HepG2 (cell line): ENCODE data around the gene MTFP1. TPM values are rescaled to one million over a fixed set of nuclear protein-coding genes. Genes with fewer than 3 reads are reported as not detected.

Source experiments
- ATAC-seq: fragments of 200-7000 bp; cut with Tn5 transposase; 3 replicates; pipeline ENCODE4 v1.9.1; 2020; ENCODE audit warnings: mild to moderate bottlenecking, moderate library complexity
- BruUV-seq: library from RNA; stranded (reverse); fragments of 400-500 nt; replicated peaks from 2 replicates; lab custom pipeline; 2021; lab: Mats Ljungman, UMichigan
- CTCF ChIA-PET: fragments of 300-600 bp; formaldehyde crosslinking; extraction: SDS; loops from one replicate; lab custom pipeline; 2021; ENCODE audit warnings: low total read pairs, inconsistent platforms, low intra/inter-chr PET ratio; lab: Yijun Ruan, JAX
- POLR2A ChIA-PET: fragments of 350-600 bp; sonication (Branson Sonifier 250); formaldehyde crosslinking; loops from one replicate; lab custom pipeline; 2020; ENCODE audit warnings: antibody characterized with exemption, inconsistent platforms; lab: Yijun Ruan, JAX
- DNase-seq: peaks from one replicate; pipeline ENCODE4 v3.0.0-alpha.2; 2015; ENCODE audit warnings: low spot score
- FAIRE-seq: peaks from 3 replicates; lab custom pipeline; 2011; peaks lifted over from hg19 to GRCh38; lab: Jason Lieb, UNC
- H2AFZ ChIP-seq: one replicate; pipeline ENCODE4 v1.6.1; 2011; ENCODE audit warnings: low read length, inconsistent platforms
- H3K27ac ChIP-seq: fragments of 300-600 bp; 3 replicates; pipeline ENCODE4 v1.8.0; 2011; ENCODE audit warnings: mixed run types, mild to moderate bottlenecking, mixed read lengths, low read length, inconsistent platforms; ENCODE audit not compliant: insufficient read depth; ENCODE audit errors: extremely low read length
- H3K27me3 ChIP-seq, 2 experiments: fragments of 200-600 bp in 1 of 2; 2 replicates in 1 of 2; 3 replicates in 1 of 2; pipeline versions ENCODE4 v1.6.0 to v1.8.0; 2011; ENCODE audit warnings: low read length in 2 of 2, mild to moderate bottlenecking in 2 of 2, moderate library complexity in 2 of 2, inconsistent platforms in 1 of 2; ENCODE audit not compliant: insufficient read depth in 2 of 2, control insufficient read depth in 1 of 2
- H3K36me3 ChIP-seq, 2 experiments: fragments of 200-600 bp in 1 of 2; replicated peaks in 1 of 2; 2 replicates in 1 of 2; 3 replicates in 1 of 2; pipeline versions ENCODE4 v1.5.1 to v1.8.0; 2011; ENCODE audit warnings: low read length in 2 of 2, inconsistent platforms in 1 of 2; ENCODE audit not compliant: insufficient read depth in 2 of 2, control insufficient read depth in 1 of 2
- H3K4me1 ChIP-seq: 2 replicates; pipeline ENCODE4 v1.5.1; 2012; ENCODE audit warnings: low read length, inconsistent platforms; ENCODE audit not compliant: insufficient read depth
- H3K4me2 ChIP-seq: 2 replicates; pipeline ENCODE4 v1.6.0; 2011; ENCODE audit warnings: low read depth, low read length, inconsistent platforms
- H3K4me3 ChIP-seq, 3 experiments: fragments of 200-600 bp in 1 of 3; sonication (generic), shearing (Covaris generic) in 1 of 3; replicated peaks in 1 of 3; 2 replicates each; pipeline ENCODE4 v1.5.1; 2011 to 2016; ENCODE audit warnings: low read length in 3 of 3, inconsistent platforms in 2 of 3, low read depth in 2 of 3, mild to moderate bottlenecking in 2 of 3, control low read depth in 1 of 3, mixed read lengths in 1 of 3; ENCODE audit not compliant: insufficient read depth in 1 of 3
- H3K79me2 ChIP-seq: one replicate; pipeline ENCODE4 v1.6.1; 2011; ENCODE audit warnings: low read length, inconsistent platforms; ENCODE audit not compliant: insufficient read depth
- H3K9ac ChIP-seq: 2 replicates; pipeline ENCODE4 v1.6.0; 2011; ENCODE audit warnings: mild to moderate bottlenecking, low read depth, low read length, inconsistent platforms; ENCODE audit not compliant: insufficient read depth
- H3K9me3 ChIP-seq: 2 replicates; pipeline ENCODE4 v1.5.1; 2012; ENCODE audit warnings: mild to moderate bottlenecking, low read length
- H4K20me1 ChIP-seq: 2 replicates; pipeline ENCODE4 v1.6.0; 2011; ENCODE audit warnings: inconsistent platforms, mild to moderate bottlenecking, low read length, moderate library complexity; ENCODE audit not compliant: insufficient read depth
- ADNP ChIP-seq: sonication (generic); formaldehyde crosslinking; IDR thresholded peaks from 2 replicates; pipeline ENCODE4 v1.4.0; 2020; ENCODE audit warnings: missing genetic modification reagents
- FOXK1 ChIP-seq: sonication (generic); formaldehyde crosslinking; IDR thresholded peaks from 2 replicates; pipeline ENCODE4 v1.4.0; 2020; ENCODE audit warnings: low read depth, missing genetic modification reagents, borderline replicate concordance
- HOXD1 ChIP-seq: sonication (generic); formaldehyde crosslinking; IDR thresholded peaks from 2 replicates; pipeline ENCODE4 v1.5.0; 2020; ENCODE audit warnings: missing genetic modification reagents
- NAIF1 ChIP-seq: sonication (generic); formaldehyde crosslinking; IDR thresholded peaks from 2 replicates; pipeline ENCODE4 v1.5.0; 2020; ENCODE audit warnings: mild to moderate bottlenecking, missing genetic modification reagents, borderline replicate concordance
- SP1 ChIP-seq, 2 experiments: fragments of 450-650 bp in 1 of 2; sonication (generic) in 1 of 2; formaldehyde crosslinking in 1 of 2; IDR thresholded peaks; 2 replicates each; pipeline versions ENCODE4 v1.4.0 to v1.6.1; 2016 to 2020; ENCODE audit warnings: missing genetic modification reagents in 1 of 2
- SRSF4 ChIP-seq: fragments of 200-400 bp; formaldehyde crosslinking; IDR thresholded peaks from one replicate; pipeline ENCODE4 v1.6.1; 2018; ENCODE audit warnings: mild to moderate bottlenecking, low read depth, low read length, moderate library complexity; ENCODE audit not compliant: poor library complexity, severe bottlenecking
- TBX2 ChIP-seq: sonication (generic); formaldehyde crosslinking; IDR thresholded peaks from 2 replicates; pipeline ENCODE4 v1.5.0; 2020; ENCODE audit warnings: missing genetic modification reagents, mild to moderate bottlenecking, borderline replicate concordance
- ZBTB20 ChIP-seq: sonication (generic); formaldehyde crosslinking; IDR thresholded peaks from 2 replicates; pipeline ENCODE4 v1.8.1; 2023; ENCODE audit warnings: missing genetic modification reagents, low read depth, mild to moderate bottlenecking, borderline replicate concordance
- ZFP90 ChIP-seq: sonication (generic); formaldehyde crosslinking; IDR thresholded peaks from 2 replicates; pipeline ENCODE4 v1.8.0; 2022; ENCODE audit warnings: missing genetic modification reagents, mild to moderate bottlenecking, inconsistent platforms, borderline replicate concordance
- ZNF256 ChIP-seq: sonication (generic); formaldehyde crosslinking; conservative IDR thresholded peaks from 2 replicates; pipeline ENCODE4 v1.4.0; 2020; ENCODE audit warnings: missing genetic modification reagents
- ZNF264 ChIP-seq: sonication (generic); formaldehyde crosslinking; IDR thresholded peaks from 2 replicates; pipeline ENCODE4 v1.4.0; 2020; ENCODE audit warnings: missing genetic modification reagents
- ZNF292 ChIP-seq: sonication (generic); formaldehyde crosslinking; IDR thresholded peaks from 2 replicates; pipeline ENCODE4 v1.8.1; 2022; ENCODE audit warnings: mild to moderate bottlenecking, low read depth, missing genetic modification reagents, borderline replicate concordance
- ZNF530 ChIP-seq: sonication (generic); formaldehyde crosslinking; IDR thresholded peaks from 2 replicates; pipeline ENCODE4 v1.5.0; 2020; ENCODE audit warnings: low read depth, mild to moderate bottlenecking, missing genetic modification reagents
- ZSCAN20 ChIP-seq: sonication (generic); formaldehyde crosslinking; IDR thresholded peaks from 2 replicates; pipeline ENCODE4 v1.4.0; 2020; ENCODE audit warnings: missing genetic modification reagents, mild to moderate bottlenecking, borderline replicate concordance
- WGBS: methylation state at CpG from one replicate; pipeline ENCODE4 v1.1.6; 2017; ENCODE audit warnings: low lambda C conversion rate; 5-methylcytosine and 5-hydroxymethylcytosine counted together
- in situ Hi-C: cut with HindIII; loops from 2 replicates; pipeline ENCODE4 v1.10.0; 2017; ENCODE audit warnings: low pct_unique_long_range_greater_than_20kb; ENCODE audit not compliant: extremely low pct_ligation_motif_present
- intact Hi-C: fragments of 100-400 bp; cut with micrococcal nuclease; formaldehyde crosslinking; loops from one replicate; pipeline ENCODE4 v1.10.0; 2022; ENCODE audit not compliant: unreplicated experiment
- polyA plus RNA-seq, 8 experiments: library from polyadenylated mRNA; depleted of rRNA in 3 of 8; stranded (reverse) in 7 of 8; unstranded in 1 of 8; fragments of >200 nt; fragmentation: Illumina TruSeq in 4 of 8; extraction: Trizol in 4 of 8; gene quantifications; 2 replicates each; pipeline versions ENCODE4 v1.2.1 to v1.2.3, GENCODE V29; 2011 to 2016; ENCODE audit warnings: low read depth in 4 of 8, missing spikeins in 1 of 8, mixed read lengths in 1 of 8; ENCODE audit not compliant: insufficient read depth in 1 of 8
- total RNA-seq, 5 experiments: library from RNA; depleted of rRNA; stranded (reverse); fragments of >200 nt; fragmentation: Illumina TruSeq; extraction: Trizol; gene quantifications; 2 replicates each; pipeline ENCODE4 v1.2.3, GENCODE V29; 2016; ENCODE audit warnings: low read depth in 1 of 5
- TF ChIP-seq, protein P1 (sequence below): sonication (generic); formaldehyde crosslinking; IDR thresholded peaks from 2 replicates; pipeline ENCODE4 v1.4.0; 2020; ENCODE audit warnings: mild to moderate bottlenecking, missing genetic modification reagents
- TF ChIP-seq, protein P2 (sequence below): sonication (generic); formaldehyde crosslinking; IDR thresholded peaks from 2 replicates; pipeline ENCODE4 v1.5.0; 2020; ENCODE audit warnings: missing genetic modification reagents, mild to moderate bottlenecking, borderline replicate concordance
- TF ChIP-seq, protein P3 (sequence below): sonication (generic); formaldehyde crosslinking; IDR thresholded peaks from 2 replicates; pipeline ENCODE4 v1.4.0; 2020; ENCODE audit warnings: low read depth, missing genetic modification reagents

Gene MTFP1
- total and polyA plus RNA-seq, 2 of the 13 experiments (the other 11 are each of a cell fraction or from before 2014, with no cell fraction given) = 29.5 to 45.6 TPM

DNA sequence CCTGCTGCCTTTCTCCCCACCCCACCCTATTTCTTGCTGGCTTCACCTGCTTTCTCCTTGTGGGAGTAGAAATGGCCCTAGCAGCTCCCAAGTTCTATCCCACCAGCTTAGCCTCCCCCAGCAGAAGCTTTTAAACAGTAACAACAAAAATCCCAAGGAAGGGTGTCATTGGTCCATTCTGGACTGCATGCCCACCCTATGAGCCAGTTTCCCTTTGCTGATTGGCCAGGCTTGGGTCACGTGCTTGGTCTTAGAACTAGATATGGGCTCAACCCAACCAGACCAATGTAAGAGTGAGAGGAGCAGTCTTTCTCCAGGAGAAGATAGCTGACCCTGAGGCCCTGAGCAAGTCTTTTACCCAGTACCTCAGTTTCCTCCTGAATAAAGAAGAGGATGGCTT lies 2.3 kb downstream of the MTFP1 start:
- ATAC-seq = no peak
- Histone ChIP-seq H3K79me2 (peaks cover 6% of the 10 kb centered on the region), H3K9ac (no peak overlapping the region), H3K4me3 (no peak overlapping the region), H2AFZ (no peak overlapping the region), H3K4me1 (peaks cover 32% of the 10 kb centered on the region), H3K4me2 (no peak overlapping the region), H3K36me3 (peaks cover 0 to 5% of the 10 kb centered on the region in 2 experiments; a peak in 2 of 5 replicates), H3K27me3 (no peaks in the 10 kb centered on the region), H3K9me3 (no peaks in the 10 kb centered on the region), H3K27ac (no peak overlapping the region), H4K20me1 (no peaks in the 10 kb centered on the region)
- no peak for FAIRE-seq
- in situ Hi-C loops (loop anchor here (5.0 kb wide), 1 partner anchor 36 kb away; no protein-coding TSS in a partner anchor), intact Hi-C loops (no loop called here)
- TF ChIP-seq ADNP (no peak), NAIF1 (CRISPR knock-in tag) (no peak), ZNF292 (CRISPR knock-in tag) (no peak), TBX2 (no peak), FOXK1 (no peak), HOXD1 (no peak), ZBTB20 (CRISPR knock-in tag) (no peak), ZFP90 (CRISPR knock-in tag) (no peak), ZNF264 (CRISPR knock-in tag) (no peak), SRSF4 (no peak), ZNF256 (CRISPR knock-in tag) (no peak), SP1 (IDR thresholded peaks at IDR 0.05) (no peak), SP1 (CRISPR knock-in tag; IDR thresholded peaks at IDR 0.05) (no peak), ZNF530 (no peak), ZSCAN20 (CRISPR knock-in tag) (no peak)
- TF ChIP-seq, protein P1, sequence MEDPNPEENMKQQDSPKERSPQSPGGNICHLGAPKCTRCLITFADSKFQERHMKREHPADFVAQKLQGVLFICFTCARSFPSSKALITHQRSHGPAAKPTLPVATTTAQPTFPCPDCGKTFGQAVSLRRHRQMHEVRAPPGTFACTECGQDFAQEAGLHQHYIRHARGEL (CRISPR knock-in tag) = no peak
- TF ChIP-seq, protein P2, sequence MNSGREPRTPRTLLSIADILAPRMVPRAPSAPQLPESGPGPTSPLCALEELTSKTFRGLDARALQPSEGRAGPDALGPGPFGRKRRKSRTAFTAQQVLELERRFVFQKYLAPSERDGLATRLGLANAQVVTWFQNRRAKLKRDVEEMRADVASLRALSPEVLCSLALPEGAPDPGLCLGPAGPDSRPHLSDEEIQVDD (CRISPR knock-in tag) = no peak
- TF ChIP-seq, protein P3, sequence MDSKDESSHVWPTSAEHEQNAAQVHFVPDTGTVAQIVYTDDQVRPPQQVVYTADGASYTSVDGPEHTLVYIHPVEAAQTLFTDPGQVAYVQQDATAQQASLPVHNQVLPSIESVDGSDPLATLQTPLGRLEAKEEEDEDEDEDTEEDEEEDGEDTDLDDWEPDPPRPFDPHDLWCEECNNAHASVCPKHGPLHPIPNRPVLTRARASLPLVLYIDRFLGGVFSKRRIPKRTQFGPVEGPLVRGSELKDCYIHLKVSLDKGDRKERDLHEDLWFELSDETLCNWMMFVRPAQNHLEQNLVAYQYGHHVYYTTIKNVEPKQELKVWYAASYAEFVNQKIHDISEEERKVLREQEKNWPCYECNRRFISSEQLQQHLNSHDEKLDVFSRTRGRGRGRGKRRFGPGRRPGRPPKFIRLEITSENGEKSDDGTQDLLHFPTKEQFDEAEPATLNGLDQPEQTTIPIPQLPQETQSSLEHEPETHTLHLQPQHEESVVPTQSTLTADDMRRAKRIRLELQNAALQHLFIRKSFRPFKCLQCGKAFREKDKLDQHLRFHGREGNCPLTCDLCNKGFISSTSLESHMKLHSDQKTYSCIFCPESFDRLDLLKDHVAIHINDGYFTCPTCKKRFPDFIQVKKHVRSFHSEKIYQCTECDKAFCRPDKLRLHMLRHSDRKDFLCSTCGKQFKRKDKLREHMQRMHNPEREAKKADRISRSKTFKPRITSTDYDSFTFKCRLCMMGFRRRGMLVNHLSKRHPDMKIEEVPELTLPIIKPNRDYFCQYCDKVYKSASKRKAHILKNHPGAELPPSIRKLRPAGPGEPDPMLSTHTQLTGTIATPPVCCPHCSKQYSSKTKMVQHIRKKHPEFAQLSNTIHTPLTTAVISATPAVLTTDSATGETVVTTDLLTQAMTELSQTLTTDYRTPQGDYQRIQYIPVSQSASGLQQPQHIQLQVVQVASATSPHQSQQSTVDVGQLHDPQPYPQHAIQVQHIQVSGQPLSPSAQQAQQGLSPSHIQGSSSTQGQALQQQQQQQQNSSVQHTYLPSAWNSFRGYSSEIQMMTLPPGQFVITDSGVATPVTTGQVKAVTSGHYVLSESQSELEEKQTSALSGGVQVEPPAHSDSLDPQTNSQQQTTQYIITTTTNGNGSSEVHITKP (CRISPR knock-in tag) = no peak
- ChIA-PET CTCF (no interaction called here), POLR2A (no interaction called here)
- no peak for DNase-seq
- 100% methylated on average over 1 of the region's 1 CpG for WGBS
- no TSS peak for BruUV-seq
